HG03196 (cell line): ENCODE data around the gene USP8.

ENCODE experiments used
- ATAC-seq: cut with Tn5 transposase; IDR thresholded peaks from one replicate; pipeline ENCODE4 v1.9.1; 2021; ENCODE audit not compliant: unreplicated experiment

The USP8 gene

DNA sequence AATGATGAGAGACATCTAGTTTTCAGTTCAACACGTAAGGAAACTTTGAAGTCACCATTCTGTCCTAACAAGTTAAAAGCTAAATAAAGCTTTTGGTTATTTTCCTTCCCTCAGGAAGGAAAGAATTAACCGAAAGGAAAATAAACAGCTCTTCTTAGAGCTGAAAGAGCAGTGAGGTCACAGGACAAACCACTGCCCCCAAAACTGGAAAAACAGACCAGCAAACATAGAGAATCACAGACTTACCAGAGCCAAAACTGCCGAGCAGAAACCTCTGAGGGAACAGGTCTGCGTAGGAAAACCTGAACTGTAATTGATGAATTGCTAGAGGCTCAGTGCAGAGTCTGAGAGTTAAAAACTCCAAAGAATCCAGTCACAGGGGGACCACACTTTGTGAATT is 107.6 kb downstream of the USP8 start:
- ATAC-seq: no peak

DNA sequence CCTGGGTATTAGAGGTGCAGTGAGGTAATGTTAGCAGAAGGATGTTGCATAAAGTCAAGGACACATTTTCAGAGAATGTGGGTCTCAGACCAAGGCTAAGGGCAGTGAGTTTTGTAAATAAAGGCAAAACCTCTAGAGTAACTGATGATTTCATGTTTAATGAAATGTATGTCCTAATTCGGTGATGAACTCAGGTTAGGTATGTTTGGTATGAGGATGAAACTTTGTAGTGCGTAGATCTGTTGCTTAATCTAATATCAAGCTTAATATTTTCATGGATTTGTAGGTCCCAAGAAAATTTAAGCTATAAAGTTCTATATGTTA is 118.6 kb downstream of the USP8 start:
- no peak for ATAC-seq

DNA sequence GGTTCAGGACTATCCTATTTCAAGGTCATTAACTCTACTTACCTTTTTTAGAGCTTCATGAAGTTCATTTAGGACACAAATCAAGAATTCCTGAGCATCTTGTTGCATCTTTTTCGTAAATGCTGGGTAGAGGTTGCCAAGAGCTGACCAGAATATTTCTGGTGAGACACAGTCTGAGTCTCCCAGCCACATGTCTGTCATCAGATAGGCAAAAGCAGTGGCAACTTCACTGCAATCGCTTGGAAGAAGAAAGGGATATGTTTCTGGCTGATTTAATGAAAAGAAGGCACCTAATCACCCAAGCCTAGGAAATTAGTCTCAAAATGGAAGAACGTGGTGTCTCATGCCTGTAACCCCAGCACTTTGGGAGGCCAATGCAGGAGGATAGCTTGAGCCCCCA is 119.4 kb downstream of the USP8 start:
- no peak for ATAC-seq

DNA sequence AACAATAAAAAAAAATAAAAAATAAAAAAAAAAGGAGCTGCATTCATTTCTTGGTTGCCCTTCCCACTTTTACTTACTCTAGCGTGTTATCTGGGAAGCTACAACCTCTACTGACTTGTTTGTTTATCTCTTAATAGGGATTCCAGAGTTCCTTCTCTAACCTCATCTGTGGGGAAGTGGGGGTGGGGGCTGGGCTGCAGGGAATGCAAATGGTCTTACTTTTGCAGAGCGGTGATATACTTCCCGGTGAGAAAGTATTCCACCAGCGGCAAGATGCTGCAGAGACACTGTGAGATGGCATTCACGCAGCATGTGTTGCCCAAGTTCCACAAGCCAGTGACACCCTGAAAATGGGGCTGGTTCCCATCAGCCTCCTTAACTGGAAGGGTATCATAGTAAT is 120.2 kb downstream of the USP8 start:
- ATAC-seq: no peak

DNA sequence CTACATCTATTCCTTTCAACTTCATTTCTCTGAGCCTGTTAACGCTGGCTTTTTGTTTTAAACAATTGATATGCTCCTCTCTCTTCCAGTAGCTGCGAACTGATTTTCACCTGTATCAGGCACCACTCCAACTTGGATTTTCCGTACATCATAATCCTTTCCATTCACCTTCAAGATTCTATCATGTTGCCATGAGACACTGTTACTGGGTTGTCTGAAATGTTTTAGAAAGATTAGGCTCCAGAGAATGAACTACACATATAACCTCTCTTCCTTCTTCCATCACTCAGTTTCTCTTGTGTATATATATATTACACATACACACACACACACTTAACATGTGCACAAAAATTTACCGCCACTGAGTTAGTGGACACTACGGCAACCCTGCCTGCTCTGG is 122.4 kb downstream of the USP8 start, which contains the start of gene USP50:
TSS of gene USP50 (minus strand) at position 101 of the 400 bp plus-strand sequence. CDS start 141 bp downstream, outside the sequence.
- ATAC-seq: no peak

DNA sequence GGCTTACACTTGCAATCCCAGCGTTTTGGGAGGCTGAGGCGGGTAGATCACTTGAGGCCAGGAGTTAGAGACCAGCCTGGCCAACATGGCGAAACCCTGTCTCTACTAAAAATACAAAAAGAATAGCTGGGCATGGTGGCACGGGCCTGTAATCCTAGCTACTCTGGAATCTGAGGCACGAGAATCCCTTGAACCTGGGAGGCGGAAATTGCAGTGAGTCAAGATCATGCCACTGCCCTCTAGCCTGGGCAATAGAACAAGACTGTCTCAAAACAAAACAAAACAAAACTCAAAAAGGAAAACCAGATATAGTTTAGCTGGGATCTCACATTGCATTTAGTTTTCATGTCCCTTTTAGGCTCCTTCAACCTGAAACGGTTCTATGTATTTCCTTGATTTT is 125.1 kb downstream of the USP8 start:
- no peak for ATAC-seq

DNA sequence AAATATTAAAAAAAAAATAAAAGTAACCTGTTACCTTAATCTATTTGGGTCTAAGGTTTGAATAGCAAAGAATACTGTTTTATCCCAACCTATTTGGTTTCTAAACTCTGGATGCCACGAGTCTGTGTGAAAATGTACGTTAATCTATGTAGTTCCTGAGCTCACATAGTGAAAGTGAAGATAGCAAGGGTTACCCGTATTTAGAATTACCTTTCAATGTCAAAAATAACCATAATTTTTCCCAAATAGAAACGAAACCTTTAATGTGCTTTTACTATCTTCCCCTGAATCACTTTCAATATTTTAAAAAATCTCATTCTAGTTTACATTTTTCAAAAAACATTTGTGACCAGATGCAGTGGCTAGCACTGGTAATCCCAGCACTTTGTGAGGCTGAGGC is 128.0 kb downstream of the USP8 start:
- no peak for ATAC-seq

DNA sequence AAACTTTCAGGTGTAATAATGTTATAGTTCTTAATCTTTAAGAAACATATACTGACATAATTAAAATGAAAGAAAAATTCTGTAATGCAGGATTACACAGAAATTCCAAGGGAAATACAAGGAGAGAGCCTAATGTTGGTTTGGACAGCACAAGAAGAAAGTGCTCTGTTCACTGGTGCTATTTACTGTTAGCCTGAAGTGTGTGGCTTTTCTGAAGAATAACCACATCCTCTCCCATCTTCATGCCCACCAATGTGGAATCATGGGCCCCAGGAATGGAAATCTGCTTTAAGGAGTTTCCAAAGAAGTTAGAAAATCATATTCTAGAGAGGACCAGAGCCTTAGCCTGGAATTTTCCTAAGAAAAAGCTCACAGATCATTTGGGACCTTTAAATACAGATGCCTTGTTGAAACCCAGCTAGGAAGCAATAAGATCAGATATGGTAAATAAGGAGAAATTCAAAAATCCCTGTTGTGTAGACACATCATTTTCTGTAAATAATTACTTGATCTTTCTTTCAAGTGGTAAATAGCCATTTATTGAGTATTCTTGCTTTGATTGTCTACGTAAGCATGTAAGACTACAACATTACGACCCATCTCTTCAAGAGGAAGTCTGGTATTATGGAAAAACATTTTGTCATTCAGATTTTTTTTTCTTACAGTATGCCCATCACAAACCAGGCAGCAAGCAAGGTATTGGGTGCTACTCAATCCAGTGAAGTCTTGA is 132.6 kb downstream of the USP8 start:
- no peak for ATAC-seq

DNA sequence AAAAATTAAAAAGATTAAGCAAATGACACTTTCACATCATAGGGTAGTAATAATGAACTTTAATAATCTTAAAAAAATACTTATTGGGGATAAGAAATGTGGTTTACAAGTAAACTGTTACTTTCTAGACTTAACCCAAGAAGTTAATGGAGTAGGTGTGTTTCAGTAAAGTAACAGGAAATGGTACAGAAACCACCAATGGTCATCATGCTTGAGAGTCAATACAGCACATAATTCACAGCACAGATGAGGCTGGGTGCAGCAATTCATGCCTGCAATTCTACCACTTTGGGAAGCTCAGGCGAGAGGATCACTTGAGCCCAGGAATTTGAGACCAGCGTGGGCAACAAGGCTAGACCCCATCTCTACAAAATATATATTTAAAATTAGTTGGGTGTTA is 133.8 kb downstream of the USP8 start:
- ATAC-seq: no peak

DNA sequence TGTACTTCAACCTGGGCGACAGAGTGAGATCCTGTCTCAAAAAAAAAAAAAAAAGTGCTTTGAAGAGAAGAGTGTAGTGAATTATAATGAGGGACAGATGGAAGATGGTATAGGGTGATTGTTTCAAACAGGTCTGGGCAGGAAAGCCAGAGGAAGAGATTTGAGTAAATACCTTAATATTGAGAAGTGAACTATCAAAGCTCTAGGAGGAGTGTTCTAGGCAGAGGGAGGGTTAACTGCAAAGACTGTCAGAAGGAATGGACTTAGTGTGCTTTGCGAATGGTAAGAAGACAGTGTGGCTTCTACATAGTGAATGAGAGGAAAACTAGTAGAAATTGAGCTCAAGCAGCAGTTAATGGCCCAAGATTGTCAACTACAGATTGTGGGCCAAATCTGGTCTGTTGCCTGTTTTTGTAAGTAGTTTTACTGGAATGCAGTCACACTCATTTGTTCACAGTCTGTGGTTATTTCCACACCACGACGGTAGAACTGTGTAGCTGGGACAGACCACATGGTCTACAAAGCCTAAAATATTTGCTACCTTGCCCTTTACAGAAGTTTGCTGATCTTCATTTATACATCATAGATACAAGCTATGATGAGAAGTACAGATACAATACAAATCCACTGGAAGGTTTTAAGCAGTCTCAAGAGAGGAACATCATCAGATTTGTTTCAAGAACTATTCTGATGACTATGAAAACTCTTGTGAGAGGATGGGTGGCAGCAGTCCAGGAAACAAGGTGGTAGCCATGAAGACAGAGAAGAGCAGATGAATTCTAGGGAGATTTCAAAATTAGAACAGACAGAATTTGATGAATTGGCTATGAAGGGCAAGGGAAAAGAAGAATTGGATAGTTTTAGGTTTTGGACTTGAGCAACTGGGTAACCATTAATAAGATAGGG is 138.8 kb downstream of the USP8 start:
- ATAC-seq: no peak

DNA sequence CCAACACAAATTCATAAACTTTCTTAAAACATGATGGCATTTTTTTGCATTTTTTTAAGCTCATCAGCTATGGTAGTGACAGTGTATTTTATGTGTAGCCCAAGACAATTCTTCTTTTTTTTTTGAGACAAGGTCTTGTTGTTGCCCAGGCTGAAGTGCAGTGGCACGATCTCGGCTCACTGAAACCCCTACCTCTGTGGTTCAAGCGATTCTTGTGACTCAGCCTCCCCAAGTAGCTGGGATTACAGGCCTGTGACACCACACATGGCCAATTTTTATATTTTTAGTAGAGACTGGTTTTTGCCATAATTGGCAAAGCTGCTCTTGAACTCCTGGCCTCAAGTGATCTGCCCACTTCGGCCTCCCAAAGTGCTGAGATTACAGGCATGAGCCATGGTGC is 139.6 kb downstream of the USP8 start:
- ATAC-seq: no peak
